ENCODE measurements around the gene EVX2. TPM values are rescaled to one million over a fixed set of nuclear protein-coding genes. Genes with fewer than 3 reads are reported as not detected.
A peak's percentile ranks its signal among the peaks of the same experiment; 100 is the strongest.

Gene EVX2
- total and polyA plus RNA-seq, 12 donors = not detected

DNA sequence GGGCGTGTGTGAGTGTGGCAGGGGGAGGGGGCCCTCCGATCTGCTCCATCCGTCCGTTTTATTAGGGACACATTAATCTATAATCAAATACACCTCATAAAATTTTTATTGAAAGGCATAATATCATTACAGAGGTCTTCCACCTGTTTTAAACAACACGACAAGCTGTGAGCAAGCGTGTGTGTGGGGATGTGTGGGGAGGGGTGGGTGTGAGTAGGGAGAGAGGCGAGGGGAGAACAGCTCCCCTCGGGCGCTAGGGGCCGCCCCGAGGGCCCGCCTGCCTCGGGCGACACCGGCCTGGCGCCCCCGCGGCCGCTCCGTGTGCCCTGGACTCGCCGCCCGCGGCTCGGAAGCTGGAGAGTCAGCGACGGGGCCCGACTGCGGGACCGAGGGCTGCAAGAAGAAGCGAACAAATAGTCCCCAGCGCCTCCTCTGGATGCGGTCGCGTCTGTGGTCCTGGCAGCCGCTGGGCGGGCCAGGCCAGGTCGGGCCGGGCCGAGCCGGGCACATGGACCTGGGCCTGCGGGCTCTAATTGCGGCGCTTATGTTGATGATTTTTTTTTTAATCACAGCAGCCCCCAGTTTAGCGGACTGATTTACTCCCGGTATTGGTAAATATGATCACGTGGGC is 38.4 kb upstream of the EVX2 start:
- no peak for TF ChIP-seq POLR2A (IDR thresholded peaks at IDR 0.05)
- TF ChIP-seq, protein P1, sequence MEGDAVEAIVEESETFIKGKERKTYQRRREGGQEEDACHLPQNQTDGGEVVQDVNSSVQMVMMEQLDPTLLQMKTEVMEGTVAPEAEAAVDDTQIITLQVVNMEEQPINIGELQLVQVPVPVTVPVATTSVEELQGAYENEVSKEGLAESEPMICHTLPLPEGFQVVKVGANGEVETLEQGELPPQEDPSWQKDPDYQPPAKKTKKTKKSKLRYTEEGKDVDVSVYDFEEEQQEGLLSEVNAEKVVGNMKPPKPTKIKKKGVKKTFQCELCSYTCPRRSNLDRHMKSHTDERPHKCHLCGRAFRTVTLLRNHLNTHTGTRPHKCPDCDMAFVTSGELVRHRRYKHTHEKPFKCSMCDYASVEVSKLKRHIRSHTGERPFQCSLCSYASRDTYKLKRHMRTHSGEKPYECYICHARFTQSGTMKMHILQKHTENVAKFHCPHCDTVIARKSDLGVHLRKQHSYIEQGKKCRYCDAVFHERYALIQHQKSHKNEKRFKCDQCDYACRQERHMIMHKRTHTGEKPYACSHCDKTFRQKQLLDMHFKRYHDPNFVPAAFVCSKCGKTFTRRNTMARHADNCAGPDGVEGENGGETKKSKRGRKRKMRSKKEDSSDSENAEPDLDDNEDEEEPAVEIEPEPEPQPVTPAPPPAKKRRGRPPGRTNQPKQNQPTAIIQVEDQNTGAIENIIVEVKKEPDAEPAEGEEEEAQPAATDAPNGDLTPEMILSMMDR (IDR thresholded peaks at IDR 0.05) = no peak
- H3K27ac ChIP-seq = peak overlapping the region in 4 of 5 donors; percentile 58 to 88 (median 79)
- peaks cover 0 to 14% of the 10 kb centered on the region in 2 donors for H3K4me1 ChIP-seq (replicated peaks in 1 of 2)
- no peaks in the 10 kb centered on the region for H3K36me3 ChIP-seq (replicated peaks in 1 of 2)
- intact Hi-C loops (cut with DNase I) = loop anchor here in 1 of 2 donors (5.0 to 10.0 kb wide), 2 partner anchors 515 to 693 kb away; no protein-coding TSS in a partner anchor
- 1 to 4% (median 2%) methylated on average over 30 to 47 of the region's 47 CpGs for WGBS, 4 donors
- peak overlapping the region in 2 of 4 donors; percentile 31 to 67 for H3K4me3 ChIP-seq
- H3K27me3 ChIP-seq = peaks cover 42% of the 10 kb centered on the region
- DNase-seq = no peak
- H3K9me3 ChIP-seq (replicated peaks in 1 of 3) = no peaks in the 10 kb centered on the region

DNA sequence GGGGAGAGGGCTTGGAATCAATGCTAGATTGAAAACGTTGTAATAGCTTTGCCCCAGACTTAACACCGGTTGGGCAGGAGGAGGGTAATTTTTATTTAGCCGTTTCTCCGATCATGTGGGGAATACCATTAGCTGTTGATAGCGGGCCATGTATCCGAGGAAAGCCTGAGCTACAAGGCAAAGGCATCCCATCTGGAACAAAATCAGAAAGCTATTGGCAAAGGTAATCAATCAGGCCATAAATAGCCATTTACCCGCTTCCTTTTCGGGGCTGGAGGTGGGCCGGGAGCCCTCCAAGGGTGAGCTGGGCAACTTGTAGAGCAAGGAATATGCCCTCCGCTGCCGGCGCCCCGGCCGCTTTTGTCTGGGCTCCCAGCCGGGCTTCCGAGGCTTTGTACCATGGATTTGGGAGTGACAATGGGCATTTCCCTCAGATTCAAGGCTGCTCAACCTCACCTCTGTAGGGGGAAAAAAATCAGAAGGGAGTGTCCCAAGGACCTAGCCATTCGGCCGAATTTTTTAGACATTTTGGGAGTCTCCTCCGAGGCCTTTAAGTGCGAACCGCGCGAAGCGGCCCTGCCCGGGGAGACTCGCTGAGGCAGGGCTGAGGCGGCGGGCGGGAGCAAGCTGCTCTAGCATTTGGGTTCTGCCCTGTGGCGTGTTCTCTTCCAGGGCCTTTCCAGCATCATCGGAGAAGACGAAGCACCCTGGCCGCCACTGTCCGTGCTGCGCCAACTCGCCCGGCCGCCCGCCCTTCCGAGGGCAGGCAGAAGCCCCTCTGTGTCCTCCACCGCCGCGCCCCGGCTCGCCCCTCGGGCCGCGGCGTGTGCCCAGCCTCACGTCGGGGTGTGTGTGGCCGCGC is 37.7 kb upstream of the EVX2 start:
- H3K27ac ChIP-seq = peak overlapping the region in 2 of 5 donors; percentile 82 to 88
- DNase-seq = no peak
- H3K27me3 ChIP-seq = peaks cover 49% of the 10 kb centered on the region

GRCh38 chr2:176120364-176121189 is 36.8 kb upstream of the EVX2 start:
- H3K9me3 ChIP-seq (replicated peaks in 1 of 3) = no peaks in the 10 kb centered on the region
- 52 to 66% (median 64%) methylated on average over 13 of the region's 13 CpGs for WGBS, 4 donors
- peak in 1 of 7 donors; percentile 9 for DNase-seq
- TF ChIP-seq, protein P1 (IDR thresholded peaks at IDR 0.05) = no peak
- no peak for TF ChIP-seq POLR2A (IDR thresholded peaks at IDR 0.05)
- H3K4me1 ChIP-seq (replicated peaks in 1 of 2) = peaks cover 0 to 10% of the 10 kb centered on the region in 2 donors
- no peaks in the 10 kb centered on the region for H3K36me3 ChIP-seq (replicated peaks in 1 of 2)
- H3K27me3 ChIP-seq = peaks cover 58% of the 10 kb centered on the region
- intact Hi-C loops (cut with DNase I) = loop anchor here in 1 of 2 donors (5.0 to 10.0 kb wide), 2 partner anchors 517 to 694 kb away; no protein-coding TSS in a partner anchor
- H3K27ac ChIP-seq = no peak overlapping the region
- H3K4me3 ChIP-seq = no peak overlapping the region

More for the DNA sequence above, 37.7 kb upstream of the EVX2 start:
- no peaks in the 10 kb centered on the region for H3K9me3 ChIP-seq (replicated peaks in 1 of 3)
- 27 to 55% (median 31%) methylated on average over 18 to 53 of the region's 53 CpGs for WGBS, 4 donors
- no peaks in the 10 kb centered on the region for H3K36me3 ChIP-seq (replicated peaks in 1 of 2)
- peak overlapping the region in 2 of 4 donors; percentile 31 to 67 for H3K4me3 ChIP-seq
- peaks cover 0 to 10% of the 10 kb centered on the region in 2 donors for H3K4me1 ChIP-seq (replicated peaks in 1 of 2)
- TF ChIP-seq POLR2A (IDR thresholded peaks at IDR 0.05) = no peak
- TF ChIP-seq, protein P1 (IDR thresholded peaks at IDR 0.05) = no peak
- intact Hi-C loops (cut with DNase I) = loop anchor here in 1 of 2 donors (5.0 to 10.0 kb wide), 2 partner anchors 516 to 693 kb away; no protein-coding TSS in a partner anchor

All from adrenal gland (tissue), 12 donors.